IPS-NIHi11 (cell line): ENCODE results near the gene SERPIND1.
A peak's percentile ranks its signal among the peaks of the same experiment; 100 is the strongest.

Experiments used
- DNase-seq: peaks from one replicate; pipeline ENCODE4 v3.0.0; 2012; ENCODE audit warnings: mixed read lengths, low spot score

Gene SERPIND1

DNA sequence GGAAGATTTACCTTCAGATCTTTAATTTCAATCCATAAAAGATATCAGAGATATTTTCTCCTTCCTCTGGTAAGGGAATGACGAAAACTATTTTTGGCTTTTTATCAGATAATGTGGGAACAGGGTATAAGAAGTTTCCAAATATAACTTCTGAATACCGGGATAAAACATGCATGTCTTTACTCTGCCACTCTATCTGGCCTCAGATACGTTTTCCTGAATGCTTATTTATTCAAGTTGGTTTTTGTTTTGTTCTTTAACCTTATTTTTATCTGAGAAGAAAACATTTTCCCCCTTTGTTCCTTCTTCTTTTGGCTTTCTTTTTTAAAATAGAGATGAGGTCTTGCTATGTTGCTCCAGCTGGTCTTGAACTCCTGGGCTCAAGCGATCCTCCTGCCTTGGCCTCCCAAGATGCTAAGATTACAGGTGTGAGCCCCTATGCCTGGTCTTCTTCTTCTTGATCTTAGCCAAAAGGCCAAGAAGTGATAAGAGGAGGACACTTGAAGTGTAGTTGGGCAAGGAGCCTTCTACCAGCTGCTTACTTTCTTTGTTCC lies 1.5 kb downstream of the SERPIND1 start:
- DNase-seq = no peak

DNA sequence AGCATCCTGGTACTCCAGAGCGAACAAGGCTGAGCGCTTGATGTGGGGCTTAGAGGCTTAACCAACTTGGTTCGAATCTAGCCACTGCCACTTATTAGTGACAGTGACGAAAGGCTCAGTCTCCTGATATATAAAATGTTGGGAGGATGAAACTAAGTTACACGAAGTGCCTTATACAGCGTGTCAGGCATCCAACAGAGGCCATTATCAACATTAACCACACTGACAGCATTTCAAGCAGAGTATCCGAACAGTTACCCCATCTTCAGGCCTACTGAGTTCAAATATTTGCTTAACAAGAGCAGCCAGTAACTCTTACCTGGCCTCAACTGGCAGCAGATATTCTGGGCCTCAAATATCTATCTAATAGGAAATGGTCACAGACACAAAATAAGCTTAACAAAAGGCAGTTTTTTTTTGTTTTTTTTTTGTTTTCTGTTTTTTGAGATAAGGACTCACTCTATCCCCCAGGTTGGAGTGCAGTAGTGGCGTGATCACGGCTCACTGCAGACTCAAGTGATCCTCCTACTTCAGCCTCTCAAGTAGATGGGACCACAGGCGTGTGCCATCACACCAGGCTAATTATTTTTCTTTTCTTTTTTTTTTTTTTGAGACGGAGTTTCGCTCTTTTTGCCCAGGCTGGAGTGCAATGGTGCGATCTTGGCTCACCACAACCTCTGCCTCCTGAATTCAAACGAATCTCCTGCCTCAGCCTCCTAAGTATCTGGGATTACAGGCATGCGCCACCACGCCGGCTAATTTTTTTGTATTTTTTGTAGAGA lies 2.9 kb downstream of the SERPIND1 start:
- DNase-seq = no peak

DNA sequence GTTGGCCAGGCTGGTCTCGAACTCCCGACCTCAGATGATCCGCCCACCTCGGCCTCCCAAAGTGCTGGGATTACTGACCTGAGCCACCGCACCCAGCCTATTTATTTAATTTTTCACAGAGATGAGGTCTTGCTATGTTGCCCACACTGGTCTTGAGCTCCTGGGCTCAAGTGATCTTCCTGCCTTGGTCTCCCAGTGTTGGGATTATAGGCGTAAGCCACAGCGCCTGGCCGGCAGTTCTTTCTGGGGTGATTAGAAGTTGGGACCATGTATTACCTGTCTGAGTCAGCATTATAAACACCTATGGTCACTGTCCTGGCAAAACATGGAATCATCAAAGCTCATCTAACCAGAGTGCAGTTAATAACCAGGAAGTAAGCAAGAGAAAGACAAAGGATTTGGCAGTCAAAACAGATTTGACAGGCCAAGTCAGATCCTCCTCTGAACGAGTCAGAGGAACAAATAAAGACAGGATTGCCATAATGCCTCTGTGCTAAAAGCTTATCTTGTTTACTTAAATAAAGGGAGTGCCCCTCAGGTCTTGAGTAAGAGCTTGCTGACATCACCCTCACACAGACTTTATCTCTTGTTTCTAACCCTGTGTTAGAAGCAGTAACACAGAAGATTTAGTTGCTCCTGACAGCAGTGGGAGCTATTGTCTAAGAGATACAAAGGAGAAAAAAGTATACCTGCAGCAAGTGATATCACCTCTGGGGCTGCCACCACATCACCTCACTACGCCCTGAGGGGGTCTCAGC lies 3.7 kb downstream of the SERPIND1 start:
- DNase-seq = no peak

DNA sequence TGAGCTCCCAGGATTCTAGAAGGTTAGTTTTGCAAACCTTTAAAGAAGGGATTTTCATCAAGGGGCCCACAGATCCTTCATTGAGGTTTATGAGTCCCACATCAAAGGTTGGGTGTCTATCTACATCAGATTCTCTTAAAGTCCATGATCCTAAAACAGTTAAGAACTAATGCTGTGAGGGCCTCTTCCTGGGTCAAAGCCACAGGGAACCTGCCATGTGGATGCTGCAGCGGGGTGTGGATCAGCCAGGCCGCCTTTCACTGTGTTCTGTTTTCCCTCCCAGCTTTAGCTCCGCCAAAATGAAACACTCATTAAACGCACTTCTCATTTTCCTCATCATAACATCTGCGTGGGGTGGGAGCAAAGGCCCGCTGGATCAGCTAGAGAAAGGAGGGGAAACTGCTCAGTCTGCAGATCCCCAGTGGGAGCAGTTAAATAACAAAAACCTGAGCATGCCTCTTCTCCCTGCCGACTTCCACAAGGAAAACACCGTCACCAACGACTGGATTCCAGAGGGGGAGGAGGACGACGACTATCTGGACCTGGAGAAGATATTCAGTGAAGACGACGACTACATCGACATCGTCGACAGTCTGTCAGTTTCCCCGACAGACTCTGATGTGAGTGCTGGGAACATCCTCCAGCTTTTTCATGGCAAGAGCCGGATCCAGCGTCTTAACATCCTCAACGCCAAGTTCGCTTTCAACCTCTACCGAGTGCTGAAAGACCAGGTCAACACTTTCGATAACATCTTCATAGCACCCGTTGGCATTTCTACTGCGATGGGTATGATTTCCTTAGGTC lies 5.3 kb downstream of the SERPIND1 start:
- DNase-seq = no peak

DNA sequence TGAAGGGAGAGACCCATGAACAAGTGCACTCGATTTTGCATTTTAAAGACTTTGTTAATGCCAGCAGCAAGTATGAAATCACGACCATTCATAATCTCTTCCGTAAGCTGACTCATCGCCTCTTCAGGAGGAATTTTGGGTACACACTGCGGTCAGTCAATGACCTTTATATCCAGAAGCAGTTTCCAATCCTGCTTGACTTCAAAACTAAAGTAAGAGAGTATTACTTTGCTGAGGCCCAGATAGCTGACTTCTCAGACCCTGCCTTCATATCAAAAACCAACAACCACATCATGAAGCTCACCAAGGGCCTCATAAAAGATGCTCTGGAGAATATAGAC lies 5.9 kb downstream of the SERPIND1 start:
- no peak for DNase-seq

DNA sequence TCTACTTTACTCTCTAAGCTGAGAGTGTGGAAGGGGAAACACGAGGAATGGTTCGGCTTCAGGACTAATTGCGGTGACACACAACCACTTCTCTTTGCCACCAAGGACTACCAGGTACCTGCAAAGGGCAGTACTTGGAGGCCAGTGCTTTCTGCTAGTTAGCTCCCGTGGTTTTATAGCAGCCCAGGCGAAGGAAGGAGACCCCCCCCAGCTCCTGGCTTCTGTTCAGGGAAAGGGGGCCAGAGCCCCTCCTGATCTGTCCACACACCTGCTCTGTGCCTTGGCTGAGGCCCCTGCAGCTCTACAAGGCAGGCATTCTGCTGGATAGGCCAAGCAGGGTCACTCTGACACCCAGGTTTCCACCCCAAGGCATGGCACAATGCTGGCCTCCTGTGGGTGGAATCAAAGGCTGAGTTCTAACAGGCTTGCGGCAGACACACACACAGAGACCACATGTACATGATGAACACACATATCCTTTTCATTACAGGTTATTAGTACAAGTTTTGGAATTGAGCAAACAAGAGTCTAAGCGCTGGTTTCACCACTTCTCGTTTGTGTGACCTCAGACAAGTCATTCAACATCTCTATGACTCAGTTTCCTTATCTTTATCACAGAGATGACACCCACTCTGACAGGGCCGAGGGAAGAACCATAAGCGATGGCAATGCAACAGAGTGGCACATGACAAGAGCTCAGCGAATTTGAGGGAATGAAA lies 7.5 kb downstream of the SERPIND1 start:
- DNase-seq = no peak

DNA sequence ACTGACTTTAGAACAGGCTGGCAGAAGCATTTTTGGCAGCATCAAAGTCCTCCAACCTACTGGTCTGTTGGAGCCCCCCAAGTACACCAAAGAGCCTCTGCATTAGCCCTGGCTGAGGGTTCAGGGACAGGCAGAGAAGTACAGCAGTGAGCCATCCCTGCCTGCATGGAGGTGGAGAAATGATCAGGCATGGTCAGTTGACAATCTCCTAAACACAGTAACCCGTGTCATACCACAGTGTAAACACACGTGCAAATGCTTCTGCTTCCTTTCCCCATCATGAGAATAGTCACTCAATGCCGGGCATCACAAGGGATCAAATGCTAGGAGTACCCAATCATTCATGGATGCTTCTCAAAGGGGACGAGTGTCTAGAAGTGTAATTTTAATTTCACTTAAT lies 8.2 kb downstream of the SERPIND1 start:
- no peak for DNase-seq

DNA sequence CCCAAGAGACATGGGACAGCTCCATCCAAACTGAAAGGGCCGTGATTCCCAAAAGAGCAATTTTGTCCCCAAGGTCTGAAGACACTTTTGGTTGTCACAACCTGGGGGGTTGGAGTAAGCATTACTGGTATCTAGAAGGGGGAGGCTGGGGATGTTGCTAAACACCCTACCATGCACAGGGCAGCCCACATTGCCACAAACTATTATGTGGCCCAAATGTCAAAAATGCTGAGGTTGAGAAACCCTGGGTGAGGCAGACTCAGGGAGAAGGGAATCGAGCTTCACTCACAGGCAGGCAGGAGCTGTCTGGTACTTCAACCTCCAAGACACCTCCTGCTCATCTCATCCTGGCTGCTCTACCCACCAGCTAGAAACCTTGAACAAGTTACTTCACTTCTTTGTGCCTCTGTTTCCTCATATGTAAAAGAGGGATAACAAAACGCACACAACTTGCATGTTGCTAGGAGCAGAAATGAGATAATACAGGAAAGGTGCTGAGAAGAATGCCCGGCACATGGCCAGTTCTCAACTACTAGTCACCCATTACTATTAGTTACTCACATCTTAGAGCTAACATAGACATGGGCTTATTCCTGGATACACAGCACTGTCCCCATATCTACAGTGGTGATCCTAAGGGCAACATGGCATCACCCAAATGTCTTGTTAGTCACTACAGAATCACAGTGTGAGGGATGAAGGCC lies 8.8 kb downstream of the SERPIND1 start:
- no peak for DNase-seq

DNA sequence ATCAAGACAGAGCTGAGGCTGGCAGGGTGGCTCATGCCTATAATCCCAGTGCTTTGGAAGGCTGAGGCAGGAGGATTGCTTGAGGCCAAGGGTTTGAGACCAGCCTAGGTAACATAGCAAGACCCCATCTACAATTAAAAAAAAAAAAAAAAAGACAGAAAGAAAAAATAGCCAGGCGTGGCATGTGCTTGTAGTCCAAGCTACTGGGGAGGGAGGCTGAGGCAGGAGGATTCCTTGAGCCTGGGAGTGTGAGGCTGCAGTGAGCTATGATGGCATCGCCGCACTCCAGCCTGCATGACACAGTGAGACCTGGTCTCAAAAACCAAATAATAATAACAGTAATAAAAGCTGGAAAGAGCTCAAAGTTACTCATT lies 9.4 kb downstream of the SERPIND1 start:
- no peak for DNase-seq

DNA sequence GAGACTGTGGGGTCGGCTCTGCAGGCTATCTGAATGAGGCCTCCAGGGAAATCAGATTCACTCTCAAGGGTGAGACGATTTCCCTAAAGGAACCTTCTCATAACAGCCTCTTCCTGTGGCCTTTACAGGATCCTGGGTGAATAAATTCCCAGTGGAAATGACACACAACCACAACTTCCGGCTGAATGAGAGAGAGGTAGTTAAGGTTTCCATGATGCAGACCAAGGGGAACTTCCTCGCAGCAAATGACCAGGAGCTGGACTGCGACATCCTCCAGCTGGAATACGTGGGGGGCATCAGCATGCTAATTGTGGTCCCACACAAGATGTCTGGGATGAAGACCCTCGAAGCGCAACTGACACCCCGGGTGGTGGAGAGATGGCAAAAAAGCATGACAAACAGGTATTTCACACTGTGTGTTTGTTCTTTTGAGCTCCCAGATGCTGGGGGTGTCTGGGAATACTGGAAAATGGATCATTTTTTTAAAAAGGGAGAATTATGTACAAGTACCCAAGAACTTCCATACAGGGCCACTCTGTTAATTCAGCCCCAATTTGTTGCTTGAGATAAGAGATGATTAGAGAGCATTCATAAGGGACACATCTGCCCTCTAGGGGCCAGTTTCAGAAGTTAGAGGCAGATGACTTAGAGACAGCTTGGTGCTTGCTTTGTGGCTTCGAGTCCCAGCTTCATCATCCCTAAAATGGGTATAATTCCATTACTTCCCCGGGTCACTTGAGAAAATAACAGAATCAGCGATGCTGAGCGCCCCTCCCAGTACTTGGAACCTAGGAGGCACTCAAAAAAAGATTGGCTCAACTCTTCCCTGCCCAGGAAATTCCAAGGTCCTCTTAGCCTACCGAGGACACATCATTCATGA lies 10.2 kb downstream of the SERPIND1 start:
- DNase-seq = peak; percentile 66

DNA sequence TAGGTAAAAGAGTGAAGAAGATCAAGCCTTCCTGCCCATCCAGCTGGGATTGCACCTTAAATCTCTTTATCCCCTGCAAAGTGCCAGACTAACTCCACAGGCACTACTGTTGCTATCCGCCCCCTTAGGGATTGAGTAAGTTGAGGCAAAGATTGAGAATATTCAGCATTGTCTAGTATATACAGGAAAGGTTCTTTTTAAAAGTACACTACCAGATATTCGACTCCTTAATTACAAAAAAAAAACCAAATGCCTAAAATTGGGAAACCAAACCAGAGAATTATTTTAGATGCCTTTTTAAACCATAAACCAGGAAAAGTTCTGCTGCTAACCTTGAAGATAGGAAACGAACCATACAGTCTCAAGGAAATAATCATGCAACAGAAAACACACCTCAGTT lies 11.5 kb downstream of the SERPIND1 start:
- no peak for DNase-seq

DNA sequence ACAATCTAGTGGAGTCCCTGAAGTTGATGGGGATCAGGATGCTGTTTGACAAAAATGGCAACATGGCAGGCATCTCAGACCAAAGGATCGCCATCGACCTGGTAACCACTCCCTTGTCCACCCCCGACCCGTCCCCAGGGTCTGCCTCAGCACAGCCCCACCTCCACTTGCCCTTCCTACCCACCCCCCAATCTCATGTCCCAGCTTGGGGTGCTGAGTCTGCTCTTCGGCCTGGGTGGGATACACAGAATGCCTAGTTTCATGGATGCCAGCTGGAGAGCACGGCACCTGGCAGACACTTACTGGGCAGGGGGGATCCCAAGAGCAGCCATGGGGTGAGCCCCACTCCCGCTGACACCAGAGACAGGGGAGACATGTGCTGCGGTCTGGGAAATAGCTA lies 12.1 kb downstream of the SERPIND1 start:
- DNase-seq = no peak

DNA sequence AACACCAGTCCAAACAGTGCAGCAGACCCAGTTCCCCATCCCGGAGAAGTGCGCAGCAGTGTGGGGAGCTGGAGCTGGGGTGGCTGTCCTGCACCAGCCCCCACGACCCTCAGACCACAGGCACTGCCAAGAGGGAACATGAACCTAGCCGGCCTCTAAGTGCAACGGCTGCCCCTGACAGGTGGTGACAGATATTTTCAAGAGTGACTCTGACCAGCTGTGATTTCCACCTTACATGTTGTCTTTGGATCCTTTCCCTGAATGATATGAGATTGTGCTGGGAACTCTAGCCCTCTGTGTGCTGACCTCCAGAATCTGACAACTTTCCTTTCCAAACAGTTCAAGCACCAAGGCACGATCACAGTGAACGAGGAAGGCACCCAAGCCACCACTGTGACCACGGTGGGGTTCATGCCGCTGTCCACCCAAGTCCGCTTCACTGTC lies 12.6 kb downstream of the SERPIND1 start:
- DNase-seq = no peak

DNA sequence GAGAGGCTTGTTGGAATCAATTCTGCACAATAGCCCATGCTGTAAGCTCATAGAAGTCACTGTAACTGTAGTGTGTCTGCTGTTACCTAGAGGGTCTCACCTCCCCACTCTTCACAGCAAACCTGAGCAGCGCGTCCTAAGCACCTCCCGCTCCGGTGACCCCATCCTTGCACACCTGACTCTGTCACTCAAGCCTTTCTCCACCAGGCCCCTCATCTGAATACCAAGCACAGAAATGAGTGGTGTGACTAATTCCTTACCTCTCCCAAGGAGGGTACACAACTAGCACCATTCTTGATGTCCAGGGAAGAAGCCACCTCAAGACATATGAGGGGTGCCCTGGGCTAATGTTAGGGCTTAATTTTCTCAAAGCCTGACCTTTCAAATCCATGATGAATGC lies 13.3 kb downstream of the SERPIND1 start:
- DNase-seq = no peak

DNA sequence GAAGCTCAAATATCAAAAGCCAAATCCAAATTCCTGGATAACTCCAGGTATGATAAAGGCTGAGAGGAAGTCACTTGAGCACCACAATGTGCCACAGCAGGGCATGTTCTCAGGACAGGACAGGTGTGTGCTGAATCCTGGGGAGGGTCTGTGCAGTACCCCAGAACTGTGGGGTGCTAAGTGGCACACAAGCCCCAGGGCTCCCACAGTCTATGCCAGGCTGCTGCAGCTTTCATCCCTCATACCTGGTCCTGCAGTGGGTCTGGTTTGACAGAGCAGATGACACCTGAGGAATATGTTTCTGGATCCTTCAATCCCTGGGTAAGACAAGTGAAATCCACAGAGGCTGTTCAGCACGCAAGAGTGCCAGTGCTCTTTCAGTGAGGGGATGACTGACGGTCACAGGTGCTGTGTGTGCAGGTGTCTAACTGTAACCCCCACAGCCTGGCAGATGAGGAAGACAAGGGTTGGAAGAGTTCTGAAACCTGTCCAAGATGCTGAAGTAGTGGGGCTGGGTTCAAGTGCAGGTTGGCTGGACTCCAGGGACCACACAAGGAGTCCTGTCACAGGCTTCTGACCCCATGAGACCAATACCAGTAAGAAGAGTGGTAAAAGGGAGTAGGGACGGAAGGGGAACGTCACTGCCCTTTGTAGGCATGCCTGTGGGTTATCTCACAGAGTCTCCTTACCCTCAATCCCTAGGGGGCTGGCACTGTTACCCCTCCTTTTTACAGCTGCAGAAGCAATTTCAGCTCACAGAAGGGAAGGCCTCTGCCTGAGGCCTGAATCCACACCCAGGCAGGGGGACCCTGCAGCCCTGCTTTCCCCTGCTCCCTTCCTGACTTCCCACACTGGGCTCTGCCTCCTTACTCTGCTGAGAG lies 14.1 kb downstream of the SERPIND1 start:
- DNase-seq = no peak

DNA sequence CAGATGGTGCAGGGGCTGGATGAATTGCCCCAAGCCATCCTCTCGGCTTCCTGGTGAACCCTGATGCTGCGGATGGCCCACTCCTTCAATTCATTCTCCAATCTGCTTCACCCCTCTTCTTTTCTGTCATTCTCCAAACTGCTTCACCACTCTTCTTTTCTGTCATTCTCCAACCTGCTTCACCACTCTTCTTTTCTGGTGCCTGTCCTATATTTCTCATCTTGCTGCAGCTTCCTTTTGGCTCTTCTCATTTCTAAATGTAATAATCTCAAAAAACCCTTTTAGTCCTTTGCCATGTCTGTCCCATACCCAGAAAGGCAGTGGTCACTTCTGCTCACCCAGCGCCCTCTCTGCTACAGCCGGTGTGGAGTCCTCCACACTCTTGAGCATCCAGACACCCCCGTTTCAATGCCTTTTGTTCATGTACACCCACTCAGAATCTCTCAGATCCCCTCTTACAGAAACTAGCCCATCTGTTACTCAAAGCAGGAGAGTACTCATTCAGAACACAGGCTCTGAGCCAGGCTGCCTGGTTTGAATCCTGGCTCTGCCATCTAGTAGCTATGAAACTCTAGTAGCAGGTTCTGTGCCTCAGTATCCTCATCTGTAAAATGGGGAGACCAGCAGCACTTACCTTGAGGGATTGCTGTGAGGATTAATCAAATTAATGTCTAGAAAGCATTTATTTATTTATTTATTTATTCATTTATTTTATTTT lies 14.9 kb downstream of the SERPIND1 start:
- DNase-seq = no peak

DNA sequence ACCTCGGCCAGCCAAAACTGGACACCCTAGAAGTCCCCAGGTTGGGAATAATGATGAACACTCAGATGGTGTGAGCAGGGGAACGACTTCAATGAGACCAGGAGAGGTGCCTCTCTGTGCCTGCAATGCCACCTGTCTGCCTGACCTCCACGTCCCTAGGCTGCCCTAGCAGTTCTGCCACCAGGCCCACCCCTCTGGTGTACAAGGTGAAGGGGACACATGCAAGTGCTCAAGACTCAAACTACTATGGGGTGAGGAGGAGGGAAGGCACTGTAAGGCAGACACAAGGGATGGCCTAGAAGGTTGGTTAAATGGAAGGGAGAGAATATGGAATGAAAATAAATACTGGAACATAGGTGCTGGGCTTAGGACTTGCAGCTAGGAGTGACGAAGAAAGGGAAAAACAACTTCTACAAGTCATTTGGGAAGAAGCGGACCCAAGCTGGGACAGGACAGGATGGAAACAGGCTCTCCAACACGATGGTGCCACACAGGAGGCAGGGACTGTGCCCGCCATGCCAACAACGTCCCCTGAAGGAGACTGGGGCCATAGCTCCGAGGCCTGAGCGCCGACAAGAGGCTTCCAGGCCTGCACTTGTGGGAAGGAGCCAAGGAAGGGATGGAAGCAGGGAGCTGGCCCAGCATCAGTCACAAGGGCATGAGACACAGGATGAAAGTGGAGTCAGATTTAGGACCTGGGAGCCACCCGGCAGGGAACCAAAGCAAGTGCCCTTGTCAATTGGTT lies 18.5 kb downstream of the SERPIND1 start:
- DNase-seq = no peak
